ENCODE data around the gene PER1. TPM values are rescaled to one million over a fixed set of nuclear protein-coding genes. Genes with fewer than 3 reads are reported as not detected.

Gene PER1
- total RNA-seq, 1 experiment from 2014 or later: 36.5 TPM

- H3K4me2 ChIP-seq (ENCODE audit: insufficient read depth, insufficient read length, low read length): no peak overlapping the region
- H4K5ac ChIP-seq (ENCODE audit: insufficient read length, low read depth, low read length): no peak overlapping the region
- H3K79me1 ChIP-seq (ENCODE audit: insufficient read depth, low read depth, low read length, poor library complexity, severe bottlenecking): peaks cover 2% of the 10 kb centered on the region
- H2BK20ac ChIP-seq (ENCODE audit: low read depth, low read length, poor library complexity, severe bottlenecking): no peak overlapping the region
- no peak overlapping the region for H3K27ac Mint-ChIP-seq
- H2BK15ac ChIP-seq (ENCODE audit: low read depth, low read length): no peak overlapping the region
- no peak overlapping the region for H2AFZ ChIP-seq (ENCODE audit: low read length)
- no peak for TF ChIP-seq CTCF (conservative IDR thresholded peaks at IDR 0.05)
- no peak overlapping the region for H4K8ac ChIP-seq (replicated peaks; ENCODE audit: insufficient read length, low read depth, low read length)
- no peak overlapping the region for H2BK12ac ChIP-seq (ENCODE audit: insufficient read length, low read depth, low read length)
- H3K4me1 Mint-ChIP-seq: peaks cover 2 to 4% of the 10 kb centered on the region in 2 experiments
- no peak overlapping the region for H4K91ac ChIP-seq (ENCODE audit: insufficient read length, low read depth, low read length)
- H3K4me3 Mint-ChIP-seq: no peak overlapping the region
- no peaks in the 10 kb centered on the region for H3K4me1 ChIP-seq (ENCODE audit: insufficient read depth, low read length)
- H3K9me3 Mint-ChIP-seq: no peaks in the 10 kb centered on the region
- H3K9ac ChIP-seq (ENCODE audit: extremely low read depth, insufficient read length, low read length): no peak overlapping the region
- H3K36me3 Mint-ChIP-seq (ENCODE audit: insufficient read depth in 1 of 3, low read depth in 3 of 3): peaks cover 36 to 68% (median 57%) of the 10 kb centered on the region in 3 experiments
- H4K20me1 ChIP-seq (ENCODE audit: control insufficient read depth, insufficient read depth, insufficient read length): no peaks in the 10 kb centered on the region
- no peak overlapping the region for H2AK5ac ChIP-seq (ENCODE audit: insufficient read length, low read length)
- H3K27ac ChIP-seq (ENCODE audit: insufficient read length, low read depth, low read length): no peak overlapping the region
- H3K23me2 ChIP-seq (ENCODE audit: insufficient read length, low read depth, low read length, poor library complexity, severe bottlenecking): peaks cover 4% of the 10 kb centered on the region
- no peak overlapping the region for H3K56ac ChIP-seq (ENCODE audit: insufficient read length, low read depth, low read length)
- H2BK5ac ChIP-seq (ENCODE audit: insufficient read length, low read length): no peak overlapping the region
- no CpG with 5 or more reads among the region's 14 CpGs for WGBS (ENCODE audit: extremely low coverage, insufficient read length, low lambda C conversion rate)
- no peak overlapping the region for H2BK120ac ChIP-seq (ENCODE audit: low read depth, low read length, poor library complexity, severe bottlenecking)
- no peaks in the 10 kb centered on the region for H3K9me3 ChIP-seq (ENCODE audit: control insufficient read depth, low read depth, low read length)
- DNase-seq: no peak
- H3K27me3 ChIP-seq (ENCODE audit: insufficient read depth, low read length): no peaks in the 10 kb centered on the region
- no peak overlapping the region for H3K23ac ChIP-seq (ENCODE audit: insufficient read length, low read depth, low read length)
- H3K79me2 ChIP-seq (ENCODE audit: insufficient read depth, low read length): no peaks in the 10 kb centered on the region
- no peak overlapping the region for H3K4ac ChIP-seq (ENCODE audit: low read depth, low read length)
- H3K14ac ChIP-seq (ENCODE audit: insufficient read depth, low read length): no peak overlapping the region
- H3T11ph ChIP-seq (ENCODE audit: low read length): no peak overlapping the region
- H3K27me3 Mint-ChIP-seq (ENCODE audit: low read depth): no peaks in the 10 kb centered on the region; the same call in 1 of the 2 replicates
- H3K18ac ChIP-seq (ENCODE audit: insufficient read length, low read depth, low read length): no peak overlapping the region
Observed at GRCh38 chr17:8146381-8147140, 5.6 kb downstream of the PER1 start.
